SK-N-MC (cell line): ENCODE data around the gene ITPR2.

ENCODE experiments used
- EZH2 ChIP-seq: fragments of 200-600 bp; sonication (generic); IDR thresholded peaks from one replicate; pipeline ENCODE4 v1.6.1; 2017; ENCODE audit warnings: antibody characterized with exemption
- FOXP2 ChIP-seq: optimal IDR thresholded peaks from 2 replicates; pipeline ENCODE3; 2011; ENCODE audit warnings: mild to moderate bottlenecking, moderate library complexity; ENCODE audit not compliant: insufficient read depth; ENCODE audit errors: extremely low read length, control extremely low read depth
- POLR2AphosphoS5 ChIP-seq: IDR thresholded peaks from 2 replicates; pipeline ENCODE4 v1.6.1; 2012; ENCODE audit warnings: mild to moderate bottlenecking, low read depth, low read length, borderline replicate concordance

- TF ChIP-seq EZH2 (no peak), POLR2AphosphoS5 (no peak), FOXP2 (no peak)
These were observed 381.2 kb downstream of the ITPR2 start for GRCh38 chr12:26451763-26452162.
